PC-9 (cell line): Measurements from ENCODE around the gene ZFHX3.

Experiments
- EZH2 ChIP-seq: fragments of 200-600 bp; sonication (generic); IDR thresholded peaks from 2 replicates; pipeline ENCODE4 v1.8.0; 2017; ENCODE audit warnings: antibody characterized with exemption, low read depth
- TF ChIP-seq, protein P1 (sequence below): fragments of 200-600 bp; sonication (generic); conservative IDR thresholded peaks from 2 replicates; pipeline ENCODE4 v1.6.1; 2017; ENCODE audit warnings: mixed run types, antibody characterized with exemption, mild to moderate bottlenecking, moderate library complexity

DNA sequence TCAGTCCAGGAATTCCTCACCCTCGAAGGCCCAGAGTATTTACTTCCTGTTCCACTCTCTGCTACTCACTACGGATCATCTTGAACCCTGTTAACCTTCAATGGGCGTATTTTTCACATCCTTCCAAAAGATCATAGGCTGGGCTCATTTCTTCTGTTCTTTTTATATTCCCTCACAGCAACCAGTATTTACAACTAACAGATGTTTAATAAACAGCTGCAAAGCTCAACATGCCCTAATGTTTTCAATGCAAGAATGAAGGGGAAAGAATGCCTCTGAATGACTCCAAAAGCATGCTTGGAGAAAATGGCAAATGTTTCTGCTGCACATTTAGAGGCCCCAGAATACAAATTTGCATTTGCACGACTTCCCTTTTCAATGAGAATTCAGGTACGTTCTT lies 174.9 kb downstream of the ZFHX3 start:
- no peak for TF ChIP-seq EZH2
- TF ChIP-seq, protein P1, sequence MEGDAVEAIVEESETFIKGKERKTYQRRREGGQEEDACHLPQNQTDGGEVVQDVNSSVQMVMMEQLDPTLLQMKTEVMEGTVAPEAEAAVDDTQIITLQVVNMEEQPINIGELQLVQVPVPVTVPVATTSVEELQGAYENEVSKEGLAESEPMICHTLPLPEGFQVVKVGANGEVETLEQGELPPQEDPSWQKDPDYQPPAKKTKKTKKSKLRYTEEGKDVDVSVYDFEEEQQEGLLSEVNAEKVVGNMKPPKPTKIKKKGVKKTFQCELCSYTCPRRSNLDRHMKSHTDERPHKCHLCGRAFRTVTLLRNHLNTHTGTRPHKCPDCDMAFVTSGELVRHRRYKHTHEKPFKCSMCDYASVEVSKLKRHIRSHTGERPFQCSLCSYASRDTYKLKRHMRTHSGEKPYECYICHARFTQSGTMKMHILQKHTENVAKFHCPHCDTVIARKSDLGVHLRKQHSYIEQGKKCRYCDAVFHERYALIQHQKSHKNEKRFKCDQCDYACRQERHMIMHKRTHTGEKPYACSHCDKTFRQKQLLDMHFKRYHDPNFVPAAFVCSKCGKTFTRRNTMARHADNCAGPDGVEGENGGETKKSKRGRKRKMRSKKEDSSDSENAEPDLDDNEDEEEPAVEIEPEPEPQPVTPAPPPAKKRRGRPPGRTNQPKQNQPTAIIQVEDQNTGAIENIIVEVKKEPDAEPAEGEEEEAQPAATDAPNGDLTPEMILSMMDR: no peak
